HL-60 (cell line): ENCODE data around the gene ZC3H12C.

Experiments
- GABPA ChIP-seq: IDR thresholded peaks from 2 replicates; pipeline ENCODE4 v1.6.1; 2012; ENCODE audit warnings: low read depth
- POLR2AphosphoS5 ChIP-seq: IDR thresholded peaks from 2 replicates; pipeline ENCODE4 v1.6.1; 2012; ENCODE audit warnings: low read depth
- REST ChIP-seq: IDR thresholded peaks from 2 replicates; pipeline ENCODE4 v1.6.1; 2012; ENCODE audit warnings: low read depth; ENCODE audit not compliant: insufficient replicate concordance
- TF ChIP-seq, protein P1 (sequence below): IDR thresholded peaks from one replicate; pipeline ENCODE4 v1.5.1; 2011; ENCODE audit warnings: low read length, control low read depth, inconsistent platforms; ENCODE audit not compliant: insufficient read depth

- TF ChIP-seq, protein P1, sequence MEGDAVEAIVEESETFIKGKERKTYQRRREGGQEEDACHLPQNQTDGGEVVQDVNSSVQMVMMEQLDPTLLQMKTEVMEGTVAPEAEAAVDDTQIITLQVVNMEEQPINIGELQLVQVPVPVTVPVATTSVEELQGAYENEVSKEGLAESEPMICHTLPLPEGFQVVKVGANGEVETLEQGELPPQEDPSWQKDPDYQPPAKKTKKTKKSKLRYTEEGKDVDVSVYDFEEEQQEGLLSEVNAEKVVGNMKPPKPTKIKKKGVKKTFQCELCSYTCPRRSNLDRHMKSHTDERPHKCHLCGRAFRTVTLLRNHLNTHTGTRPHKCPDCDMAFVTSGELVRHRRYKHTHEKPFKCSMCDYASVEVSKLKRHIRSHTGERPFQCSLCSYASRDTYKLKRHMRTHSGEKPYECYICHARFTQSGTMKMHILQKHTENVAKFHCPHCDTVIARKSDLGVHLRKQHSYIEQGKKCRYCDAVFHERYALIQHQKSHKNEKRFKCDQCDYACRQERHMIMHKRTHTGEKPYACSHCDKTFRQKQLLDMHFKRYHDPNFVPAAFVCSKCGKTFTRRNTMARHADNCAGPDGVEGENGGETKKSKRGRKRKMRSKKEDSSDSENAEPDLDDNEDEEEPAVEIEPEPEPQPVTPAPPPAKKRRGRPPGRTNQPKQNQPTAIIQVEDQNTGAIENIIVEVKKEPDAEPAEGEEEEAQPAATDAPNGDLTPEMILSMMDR, result peak; percentile 71
- no peak for TF ChIP-seq GABPA
- TF ChIP-seq REST, result no peak
- no peak for TF ChIP-seq POLR2AphosphoS5
Observed at GRCh38 chr11:110173811-110174644, 80.8 kb downstream of the ZC3H12C start.
